CD4-positive, alpha-beta T cell treated with Interleukin-6 for 4 hours (primary cell): Measurements from ENCODE around the gene NEK4.

Experiments used
- DNase-seq: peaks from one replicate; pipeline ENCODE4 v3.0.0-alpha.2; 2020; ENCODE audit warnings: mixed read lengths

Gene NEK4

DNA sequence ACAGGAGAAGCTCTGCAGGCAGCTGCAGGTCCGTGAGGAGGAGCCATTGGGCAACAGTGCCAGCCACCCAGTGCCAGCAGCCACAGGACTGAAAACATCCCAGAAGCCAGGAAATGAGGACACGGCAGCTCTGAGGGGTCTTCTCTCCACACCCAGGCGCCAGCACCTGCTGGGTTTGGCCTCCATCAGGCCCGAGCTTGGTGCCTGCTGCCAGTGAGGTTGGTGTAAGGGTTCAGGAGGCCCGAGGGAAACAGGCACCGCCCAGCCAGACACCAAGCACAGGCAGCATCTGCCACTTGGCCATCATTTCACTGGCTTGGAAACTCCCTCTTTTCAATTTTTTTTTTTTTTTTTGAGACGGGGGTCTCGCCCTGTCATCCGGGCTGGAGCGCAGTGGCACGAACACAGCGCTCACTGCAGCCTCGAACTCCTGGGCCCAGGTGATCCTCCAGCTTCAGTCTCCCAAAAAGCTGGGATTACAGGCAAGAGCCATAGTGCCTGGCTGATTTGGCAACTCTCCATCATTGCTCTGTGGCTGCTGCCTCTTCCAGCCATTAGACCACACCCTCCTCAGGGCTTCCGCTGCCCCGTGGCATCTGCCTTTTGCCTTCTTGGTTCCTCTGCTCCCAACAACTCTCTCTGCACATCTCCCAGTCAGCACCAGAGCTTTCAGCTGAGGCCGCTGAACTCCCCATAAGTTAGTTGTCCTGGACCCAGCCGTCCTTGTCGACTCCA lies 22.4 kb upstream of the NEK4 start:
- DNase-seq: no peak

DNA sequence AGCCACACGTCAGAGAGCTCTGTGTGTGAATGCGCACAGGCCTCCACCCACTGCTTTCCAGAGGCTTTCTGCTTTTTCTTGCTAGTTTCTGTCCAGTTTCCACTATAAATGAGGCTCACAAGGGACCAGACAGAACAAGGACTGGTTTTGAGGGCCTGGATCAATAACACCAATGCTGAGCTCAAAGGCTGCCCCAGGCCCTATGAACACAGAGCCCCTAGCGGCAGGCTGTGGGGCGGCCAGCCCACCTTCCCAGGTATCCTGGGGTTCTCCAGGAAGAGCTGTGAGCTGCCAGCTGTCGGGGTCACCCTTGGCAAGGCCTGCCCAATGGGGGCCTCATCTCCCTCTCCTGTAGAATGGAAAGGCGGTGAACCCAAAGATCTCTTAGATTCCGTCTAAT lies 21.7 kb upstream of the NEK4 start:
- no peak for DNase-seq

DNA sequence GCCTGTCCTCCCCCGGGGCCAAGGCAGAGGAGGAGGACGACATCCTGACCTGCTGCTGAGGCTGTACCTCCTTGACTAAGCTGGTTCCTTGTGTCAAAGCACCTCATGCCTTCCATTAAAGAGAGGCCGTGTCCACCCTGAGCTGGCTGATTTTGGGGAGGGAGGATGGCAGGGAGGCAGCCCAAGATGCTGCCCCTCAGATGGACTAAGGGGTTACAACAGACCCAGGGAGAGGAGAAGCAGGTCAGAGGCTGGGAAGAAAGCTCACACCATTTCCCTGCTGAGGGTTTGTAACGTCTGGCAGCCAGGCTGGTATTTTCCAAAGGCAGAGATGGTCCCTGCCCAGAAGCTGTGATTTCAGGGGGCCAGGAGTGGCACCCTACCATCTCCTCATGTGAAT lies 21.2 kb upstream of the NEK4 start:
- DNase-seq: no peak

DNA sequence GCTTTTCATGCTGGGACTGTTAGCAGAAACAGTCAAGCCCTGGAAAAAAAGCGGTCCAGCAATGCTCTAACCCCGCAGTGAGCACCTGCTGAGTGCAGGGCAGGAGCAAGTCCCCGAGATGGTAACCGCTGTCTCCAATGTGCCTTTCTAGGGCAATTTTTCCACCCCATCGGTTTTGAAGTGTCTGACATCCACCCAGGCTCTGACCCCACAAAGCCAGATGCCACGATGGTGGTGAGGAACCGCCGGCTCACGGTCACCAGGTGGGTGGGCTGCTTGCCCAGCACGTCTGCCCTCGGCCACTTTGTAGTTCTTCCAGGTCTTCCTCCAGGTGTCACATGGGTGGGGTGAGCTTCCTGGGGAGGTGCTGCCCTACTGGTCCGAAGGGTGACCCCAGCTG lies 20.6 kb upstream of the NEK4 start:
- DNase-seq: no peak

DNA sequence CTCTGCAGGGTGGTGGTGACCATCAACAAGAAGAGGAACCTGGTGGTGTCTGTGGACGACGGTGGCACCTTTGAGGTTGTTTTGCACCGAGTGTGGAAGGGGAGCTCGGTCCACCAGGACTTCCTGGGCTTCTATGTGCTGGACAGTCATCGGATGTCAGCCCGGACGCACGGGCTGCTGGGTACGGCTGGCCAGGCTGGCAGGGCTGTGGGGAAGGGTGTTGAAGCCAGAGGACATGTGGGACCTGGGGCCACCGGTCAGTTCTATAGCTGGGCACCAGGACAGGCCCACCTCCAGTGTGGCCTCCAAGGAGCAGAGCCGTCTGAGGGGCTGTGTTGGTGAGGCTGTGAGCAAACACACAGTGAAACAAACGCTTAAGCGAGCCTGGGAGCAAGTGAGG lies 20.0 kb upstream of the NEK4 start:
- DNase-seq: no peak

DNA sequence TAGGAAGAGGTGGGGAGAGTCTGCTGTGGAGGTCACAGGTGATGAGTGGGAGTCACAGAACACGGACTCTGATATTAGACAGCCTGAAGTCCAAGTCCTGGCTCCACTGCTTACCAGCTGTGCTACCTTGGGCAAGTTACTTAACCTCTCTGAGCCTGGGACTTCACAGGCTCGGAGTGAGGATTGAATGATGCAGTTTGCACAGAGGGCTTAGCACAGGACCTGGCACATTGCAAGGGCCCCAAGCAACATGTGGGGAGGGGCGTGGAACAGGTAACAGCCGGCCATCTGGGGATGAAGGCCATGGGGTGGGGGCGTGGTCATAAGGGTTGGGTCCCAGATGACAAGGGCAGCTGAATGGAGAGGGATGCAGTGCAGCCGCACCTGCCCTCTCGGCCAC lies 19.6 kb upstream of the NEK4 start:
- DNase-seq: no peak

DNA sequence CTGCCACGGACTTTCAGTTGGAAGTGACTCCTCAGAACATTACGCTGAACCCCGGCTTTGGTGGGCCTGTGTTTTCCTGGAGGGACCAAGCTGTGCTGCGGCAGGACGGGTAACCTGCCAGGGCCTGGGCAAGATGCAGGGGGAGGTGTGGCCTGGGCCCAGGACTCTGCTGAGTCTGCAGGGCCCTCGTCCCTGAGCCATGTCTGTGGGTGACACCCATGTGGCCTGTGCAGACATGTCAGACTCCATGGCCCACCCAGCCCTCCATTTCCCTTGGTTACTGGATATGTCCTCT lies 19.0 kb upstream of the NEK4 start:
- DNase-seq: no peak

DNA sequence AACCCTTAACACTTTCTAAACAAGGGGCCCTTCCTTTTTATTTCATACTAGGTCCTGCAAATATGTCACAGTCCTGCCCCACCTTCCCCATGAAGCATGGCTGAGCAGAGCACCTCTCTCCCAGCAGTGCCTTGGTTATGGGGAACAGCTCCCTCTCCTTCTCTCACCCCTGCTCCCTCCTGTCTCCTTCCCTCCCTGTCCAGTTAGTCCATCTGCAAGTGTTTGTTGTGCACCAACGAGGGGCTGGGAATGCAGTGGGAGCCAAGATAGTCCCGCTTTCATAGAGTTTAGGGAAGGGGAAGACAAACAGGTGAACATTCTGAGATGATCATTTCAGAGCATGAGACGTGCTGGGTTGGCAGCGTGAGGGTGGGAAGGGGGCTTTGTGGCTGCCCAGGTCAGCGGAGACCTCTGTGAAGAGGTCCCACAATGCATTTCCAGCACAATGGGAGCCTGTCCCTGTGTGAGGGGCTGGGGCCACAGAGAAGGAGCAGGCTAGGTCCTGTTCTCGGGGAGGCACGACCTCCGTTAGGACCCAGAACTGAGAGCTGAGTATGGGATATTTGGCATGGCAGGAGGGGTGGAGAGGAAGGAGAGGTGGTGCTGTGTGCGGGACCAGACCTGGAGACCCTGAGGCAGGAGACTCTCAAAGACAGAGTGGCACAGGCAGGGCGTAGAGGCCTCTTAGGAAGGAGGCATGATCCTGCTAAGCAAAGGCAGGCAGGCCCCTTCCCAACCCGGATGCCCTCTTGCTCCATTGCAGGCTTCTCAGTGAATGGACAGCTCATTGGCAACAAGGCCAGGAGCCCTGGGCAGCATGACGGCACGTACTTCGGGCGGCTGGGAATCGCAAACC lies 18.4 kb upstream of the NEK4 start:
- DNase-seq: no peak

DNA sequence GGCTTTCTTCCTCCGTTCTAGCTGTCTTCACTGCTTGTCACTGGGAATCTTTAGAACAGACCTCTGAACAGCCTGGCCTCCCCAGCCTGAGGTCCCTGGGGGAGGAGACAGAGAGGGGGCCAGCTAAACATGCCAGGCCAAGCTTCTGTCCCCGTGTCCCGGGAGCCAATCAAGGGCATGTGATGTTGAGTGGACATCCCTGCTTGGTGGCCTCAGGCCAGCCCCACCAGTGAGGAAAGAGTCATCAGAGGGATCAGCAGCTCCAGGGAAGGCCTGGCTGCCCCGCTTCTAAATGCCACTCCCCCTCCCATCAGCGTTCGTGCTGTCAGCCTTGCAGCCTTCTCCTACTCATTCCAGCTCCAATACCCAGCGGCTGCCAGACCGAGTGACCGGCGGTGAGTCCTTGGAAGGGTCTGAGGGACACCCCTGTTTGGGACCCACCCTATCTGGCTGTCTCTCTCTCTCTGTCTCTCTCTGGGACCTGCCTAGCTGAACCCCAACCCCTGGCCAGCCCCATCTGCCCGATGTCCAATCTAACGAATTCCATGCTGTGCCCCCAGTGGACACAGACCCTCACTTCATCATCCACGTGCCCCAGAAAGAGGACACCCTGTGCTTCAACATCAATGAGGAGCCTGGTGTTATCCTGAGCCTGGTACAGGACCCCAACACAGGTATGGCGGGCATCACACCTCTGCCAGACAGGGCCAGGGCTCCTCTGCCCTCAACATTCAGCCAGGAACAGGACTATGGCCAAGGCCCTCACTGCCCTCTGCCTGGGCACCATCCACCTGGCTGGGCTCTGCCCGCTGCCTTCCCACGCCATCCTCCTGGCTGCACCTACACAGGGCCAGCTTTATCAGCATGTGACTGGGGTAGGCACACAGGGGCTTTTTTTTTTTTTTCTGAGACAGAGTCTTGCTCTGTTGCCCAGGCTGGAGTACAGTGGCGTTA lies 17.2 kb upstream of the NEK4 start:
- DNase-seq: no peak

DNA sequence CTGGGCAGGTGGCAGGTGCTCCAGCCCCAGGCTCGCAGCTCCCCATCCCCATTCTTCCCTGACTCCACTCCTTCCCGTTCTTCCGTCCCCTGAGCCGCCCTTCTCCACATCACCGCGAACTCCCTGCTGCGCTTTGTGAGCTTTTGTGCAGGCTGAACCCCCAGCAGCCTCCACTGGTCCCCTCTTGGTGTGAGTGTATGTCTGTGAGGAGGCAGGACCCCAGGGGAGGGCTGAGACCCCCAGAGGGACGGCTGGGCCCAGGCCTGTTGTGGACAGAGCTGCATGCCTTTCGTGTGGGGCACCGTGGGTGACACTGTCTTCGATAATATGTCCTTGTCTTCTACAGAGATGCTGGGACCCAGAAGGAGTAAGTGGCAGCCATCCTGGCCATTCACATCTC lies 16.5 kb upstream of the NEK4 start:
- DNase-seq: no peak

DNA sequence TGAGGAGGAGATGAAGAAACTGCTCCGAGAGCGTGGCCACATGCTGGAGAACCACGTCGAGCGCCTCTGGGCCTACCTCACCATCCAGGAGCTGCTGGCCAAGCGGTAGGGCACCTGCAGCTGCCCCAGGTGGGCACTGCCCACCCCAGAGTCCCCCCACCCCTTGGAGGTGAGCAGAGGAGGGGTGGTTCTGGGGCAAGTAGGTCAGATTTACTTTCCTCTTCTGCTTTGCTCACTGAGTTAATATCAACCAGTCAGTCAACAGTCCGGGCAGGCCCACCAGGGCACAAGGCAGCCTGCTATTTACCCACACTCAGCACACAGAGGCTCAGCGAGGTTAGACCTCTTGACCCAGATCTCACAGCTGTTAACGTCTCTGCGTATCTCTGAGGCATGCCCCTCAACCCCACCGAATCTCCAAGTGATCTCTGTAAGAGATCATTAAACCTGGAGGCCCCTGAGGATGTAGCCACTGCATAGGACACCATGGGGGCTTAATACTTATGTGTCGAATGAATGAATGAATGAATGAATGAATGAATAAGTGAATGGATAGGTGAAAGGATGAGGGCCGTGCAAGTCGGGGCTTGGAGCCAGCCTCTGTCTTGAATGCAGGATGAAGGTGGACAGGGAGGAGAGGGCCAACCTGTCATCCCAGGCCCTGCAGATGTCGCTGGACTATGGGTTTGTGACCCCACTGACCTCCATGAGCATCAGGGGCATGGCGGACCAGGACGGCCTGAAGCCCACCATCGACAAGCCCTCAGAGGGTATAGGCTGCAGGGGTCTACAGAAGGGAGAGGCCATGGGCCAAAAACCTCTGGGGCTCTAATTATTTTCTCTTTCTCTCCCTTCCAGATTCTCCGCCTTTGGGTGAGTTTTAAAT lies 15.8 kb upstream of the NEK4 start:
- DNase-seq: no peak

DNA sequence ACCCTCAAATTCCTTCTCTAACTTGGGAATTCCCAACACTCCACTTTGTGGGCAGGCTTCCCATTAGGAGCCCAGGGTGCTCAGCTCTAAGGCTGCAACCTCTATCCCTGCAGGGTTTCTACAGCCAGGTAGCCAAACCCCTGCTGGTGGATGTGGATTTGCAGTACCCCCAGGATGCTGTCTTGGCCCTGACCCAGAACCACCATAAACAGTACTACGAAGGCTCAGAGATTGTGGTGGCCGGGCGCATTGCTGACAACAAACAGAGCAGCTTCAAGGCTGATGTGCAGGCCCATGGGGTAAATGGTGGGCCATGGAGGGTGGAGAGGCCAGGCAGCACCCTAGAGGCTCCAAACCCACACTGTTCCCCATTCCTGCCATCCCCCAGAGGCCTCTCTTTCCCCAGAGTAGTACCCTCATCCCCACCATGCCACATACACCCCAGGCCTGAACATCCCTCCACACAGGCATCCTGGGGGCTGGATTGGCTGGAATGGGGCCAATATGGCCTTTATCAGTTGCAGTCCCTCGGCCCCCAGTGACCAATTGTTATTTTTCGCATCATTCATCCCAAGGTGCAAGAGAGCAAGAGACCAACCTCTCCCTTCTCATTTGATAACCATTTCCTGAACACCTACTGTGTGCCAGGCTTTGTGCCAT lies 14.3 kb upstream of the NEK4 start:
- no peak for DNase-seq

DNA sequence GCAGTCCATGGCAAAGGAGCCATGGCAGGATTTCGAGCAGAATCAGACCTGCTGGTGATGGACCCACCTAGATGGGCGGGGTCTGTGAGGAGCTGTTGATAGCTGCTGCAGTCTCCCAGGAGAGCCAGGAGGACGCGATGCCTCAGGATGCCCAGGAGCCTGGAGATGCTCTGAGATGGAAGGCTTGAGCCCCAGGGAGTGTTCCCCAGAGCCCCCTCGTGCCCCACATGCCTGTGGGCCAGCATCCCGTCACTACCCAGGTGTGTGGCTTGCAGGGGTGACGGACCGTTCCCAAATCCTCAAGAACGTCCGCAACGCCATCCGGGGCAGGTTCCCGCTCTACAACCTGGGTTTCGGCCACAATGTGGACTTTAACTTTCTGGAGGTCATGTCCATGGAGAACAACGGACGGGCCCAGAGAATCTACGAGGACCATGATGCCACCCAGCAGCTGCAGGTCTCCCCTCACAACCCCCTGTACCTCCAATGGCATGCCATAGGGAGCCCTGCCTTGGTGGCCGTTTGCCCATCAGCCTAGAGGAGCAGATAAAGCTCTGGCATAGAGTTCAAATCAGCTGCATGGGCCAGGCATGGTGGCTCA lies 13.4 kb upstream of the NEK4 start:
- no peak for DNase-seq

DNA sequence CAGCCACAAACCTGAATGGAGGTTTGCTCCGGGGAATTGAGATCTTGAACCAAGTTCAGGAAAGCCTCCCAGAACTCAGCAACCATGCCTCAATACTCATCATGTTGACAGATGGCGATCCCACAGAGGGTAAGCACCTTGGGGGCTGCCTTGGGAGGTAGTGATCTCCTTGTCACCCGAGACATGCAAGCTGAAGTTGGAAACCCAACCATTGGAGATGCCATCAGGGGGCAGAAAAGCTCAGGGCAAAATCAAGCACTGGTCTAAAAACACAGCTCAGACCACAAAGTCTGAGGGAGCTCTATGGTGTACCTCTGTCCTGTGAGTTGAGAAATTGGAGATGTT lies 12.4 kb upstream of the NEK4 start:
- DNase-seq: no peak

DNA sequence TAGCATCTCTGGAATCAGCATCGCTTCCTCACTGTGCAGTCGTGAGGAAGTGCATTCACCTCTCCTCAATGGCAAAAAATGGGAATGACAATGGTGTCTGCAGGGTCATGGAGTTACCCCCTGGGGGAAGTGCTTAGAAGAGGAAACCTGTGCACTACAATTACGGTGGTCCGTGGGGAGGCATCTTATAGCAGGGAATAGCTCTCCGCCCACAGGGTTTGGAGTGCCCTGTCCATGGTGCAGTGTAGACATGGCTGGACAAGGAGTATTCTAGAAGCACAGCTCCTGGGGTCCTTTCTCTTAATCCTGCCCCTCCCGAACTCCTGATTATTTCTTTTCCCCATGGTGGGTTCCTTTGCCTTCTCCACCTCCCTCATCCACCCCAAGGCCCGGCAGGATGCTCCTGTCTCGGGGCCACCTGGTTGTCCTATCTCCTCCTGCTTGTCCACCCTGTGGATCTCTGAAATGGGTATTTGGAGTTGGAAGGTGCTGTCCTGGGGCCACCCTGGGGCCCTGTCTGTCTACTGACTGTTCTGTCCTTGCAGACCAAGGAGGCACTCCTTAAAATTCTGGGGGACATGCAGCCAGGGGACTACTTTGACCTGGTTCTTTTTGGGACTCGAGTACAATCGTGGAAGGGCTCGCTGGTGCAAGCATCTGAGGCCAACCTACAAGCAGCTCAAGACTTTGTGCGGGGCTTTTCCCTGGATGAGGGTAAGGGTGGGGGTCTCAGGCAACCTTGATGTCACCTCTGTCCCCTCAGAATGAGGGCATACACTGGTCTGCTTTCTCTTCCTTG lies 11.9 kb upstream of the NEK4 start:
- no peak for DNase-seq

DNA sequence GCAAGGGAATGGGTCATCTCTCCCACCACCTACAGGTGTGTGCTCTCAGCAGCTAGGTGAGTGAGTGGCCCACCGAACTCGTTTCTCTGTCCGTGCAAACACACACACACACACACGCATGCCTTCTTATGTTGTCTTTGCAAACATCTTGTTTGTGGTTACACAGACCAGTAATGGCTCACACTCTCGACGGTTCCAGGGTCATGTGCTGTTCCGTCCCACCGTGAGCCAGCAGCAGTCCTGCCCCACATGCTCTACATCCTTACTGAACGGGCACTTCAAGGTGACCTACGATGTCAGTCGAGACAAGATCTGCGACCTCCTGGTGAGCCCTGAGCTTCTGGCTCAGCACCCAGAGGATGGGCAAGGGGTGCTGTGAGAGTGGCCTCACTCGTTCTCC lies 11.0 kb upstream of the NEK4 start:
- DNase-seq: no peak

DNA sequence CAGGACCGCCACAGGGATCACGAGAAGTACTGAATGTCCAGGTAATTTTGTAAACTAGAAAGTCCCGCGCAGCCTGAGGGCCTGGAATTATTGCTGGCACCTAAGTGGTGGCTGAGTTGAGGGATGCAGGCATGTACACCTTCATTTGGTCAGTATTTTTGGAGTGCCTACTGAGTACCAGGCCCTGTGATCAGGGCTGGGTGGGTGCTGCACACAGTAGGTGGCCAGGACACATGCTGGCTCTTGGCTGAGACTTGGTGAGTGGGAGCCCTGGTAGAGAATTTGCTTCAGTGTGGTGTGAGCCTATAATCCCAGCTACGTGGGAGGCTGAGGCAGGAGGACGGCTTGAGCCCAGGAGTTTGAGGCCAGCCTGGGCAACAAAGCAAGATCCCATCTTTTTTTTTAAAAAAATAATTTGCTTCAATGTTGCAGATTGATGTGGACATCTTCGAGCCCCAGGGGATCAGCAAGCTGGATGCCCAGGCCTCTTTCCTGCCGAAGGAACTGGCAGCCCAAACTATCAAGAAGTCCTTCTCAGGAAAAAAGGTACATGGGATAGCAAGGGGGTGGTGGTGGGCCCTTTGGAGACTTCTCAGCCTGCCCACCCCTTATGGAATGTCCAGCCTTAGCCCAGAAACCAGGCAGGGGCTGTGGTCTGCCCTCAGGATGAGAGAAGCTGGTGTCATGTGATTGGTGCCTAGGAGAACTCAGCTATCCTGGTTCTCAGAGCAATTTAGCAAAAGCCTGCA lies 9.3 kb upstream of the NEK4 start:
- no peak for DNase-seq

DNA sequence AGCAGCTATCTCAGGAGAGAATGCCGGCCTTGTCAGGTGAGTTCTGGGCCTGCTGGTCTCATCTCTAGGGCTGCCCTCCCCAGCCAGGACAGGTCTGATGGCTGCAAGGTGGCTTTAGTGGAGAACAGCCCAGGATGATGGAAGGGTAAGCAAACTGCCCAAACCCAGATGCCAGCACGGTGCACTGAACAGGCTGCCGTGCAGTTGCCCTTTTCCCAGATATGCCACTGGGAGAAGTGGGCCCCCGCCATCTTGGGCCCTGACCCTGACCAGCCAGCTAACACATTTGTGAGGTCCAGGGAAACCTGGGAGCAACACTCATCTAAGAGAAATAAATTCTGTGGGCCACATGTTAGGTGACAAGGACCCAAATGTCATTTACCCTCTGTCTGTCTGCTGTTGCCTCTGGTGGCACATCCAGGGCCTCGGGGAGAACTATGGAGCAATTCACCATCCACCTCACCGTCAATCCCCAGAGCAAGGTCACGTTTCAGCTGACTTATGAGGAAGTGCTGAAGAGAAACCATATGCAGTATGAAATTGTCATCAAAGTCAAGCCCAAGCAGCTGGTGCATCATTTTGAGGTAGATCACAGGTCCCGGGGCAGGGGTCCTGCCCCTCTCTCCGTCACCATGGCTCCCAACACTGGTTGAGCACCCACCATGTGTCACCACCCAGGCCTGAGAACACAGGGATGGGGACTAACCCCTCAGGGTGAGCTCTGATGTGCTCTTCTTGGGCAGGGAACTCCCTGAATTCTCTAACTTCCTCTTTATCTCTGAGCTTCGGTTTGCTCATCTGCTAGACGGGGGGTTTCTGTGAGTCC lies 8.5 kb upstream of the NEK4 start:
- no peak for DNase-seq
